ENCODE data around the gene ZAR1. TPM values are rescaled to one million over a fixed set of nuclear protein-coding genes. Genes with fewer than 3 reads are reported as not detected.

ZAR1 gene
- total RNA-seq, 6 experiments from 2014 or later = not detected

- peaks cover 34% of the 10 kb centered on the region for H3K27me3 Mint-ChIP-seq (ENCODE audit: insufficient read depth)
- no peaks in the 10 kb centered on the region for H3K9me3 Mint-ChIP-seq
- H3K27ac Mint-ChIP-seq = no peak overlapping the region
- no peak for DNase-seq
- H3K4me3 Mint-ChIP-seq = no peak overlapping the region
- H3K36me3 Mint-ChIP-seq (ENCODE audit: low read depth) = peaks cover 4% of the 10 kb centered on the region; the same call in 1 of the 2 replicates
- TF ChIP-seq CTCF (IDR thresholded peaks at IDR 0.05) = no peak
- H3K4me1 Mint-ChIP-seq (ENCODE audit: low read depth) = no peaks in the 10 kb centered on the region
Observed at GRCh38 chr4:48491514-48492176, 1.6 kb downstream of the ZAR1 start.

- H3K9me3 Mint-ChIP-seq = no peaks in the 10 kb centered on the region
- H3K27me3 Mint-ChIP-seq (ENCODE audit: insufficient read depth) = peaks cover 21% of the 10 kb centered on the region
- no peak overlapping the region for H3K4me3 Mint-ChIP-seq
- no peaks in the 10 kb centered on the region for H3K4me1 Mint-ChIP-seq (ENCODE audit: low read depth)
- no peak for DNase-seq
- H3K27ac Mint-ChIP-seq = no peak overlapping the region
- H3K36me3 Mint-ChIP-seq (ENCODE audit: low read depth) = peaks cover 4% of the 10 kb centered on the region; the same call in 1 of the 2 replicates
- TF ChIP-seq CTCF (IDR thresholded peaks at IDR 0.05) = no peak
Observed at GRCh38 chr4:48493452-48494100, 3.5 kb downstream of the ZAR1 start.

GRCh38 chr4:48495941-48496340 lies 5.9 kb downstream of the ZAR1 start:
- no peaks in the 10 kb centered on the region for H3K9me3 Mint-ChIP-seq
- TF ChIP-seq CTCF (IDR thresholded peaks at IDR 0.05) = no peak
- no peak overlapping the region for H3K27ac Mint-ChIP-seq
- H3K27me3 Mint-ChIP-seq (ENCODE audit: insufficient read depth) = peaks cover 7% of the 10 kb centered on the region; the same call in 1 of the 2 replicates
- H3K4me1 Mint-ChIP-seq (ENCODE audit: low read depth) = no peaks in the 10 kb centered on the region
- H3K4me3 Mint-ChIP-seq = no peak overlapping the region
- DNase-seq = no peak
- peaks cover 10% of the 10 kb centered on the region for H3K36me3 Mint-ChIP-seq (ENCODE audit: low read depth)

GRCh38 chr4:48498895-48499294 lies 8.8 kb downstream of the ZAR1 start:
- TF ChIP-seq CTCF (IDR thresholded peaks at IDR 0.05) = no peak
- no peaks in the 10 kb centered on the region for H3K9me3 Mint-ChIP-seq
- peaks cover 10% of the 10 kb centered on the region for H3K36me3 Mint-ChIP-seq (ENCODE audit: low read depth)
- 0 out of 2 replicates have a peak, but pooled peaks cover 2% of the 10 kb centered on the region for H3K27me3 Mint-ChIP-seq (ENCODE audit: insufficient read depth)
- no peak overlapping the region for H3K27ac Mint-ChIP-seq
- peaks cover 8% of the 10 kb centered on the region for H3K4me1 Mint-ChIP-seq (ENCODE audit: low read depth)
- DNase-seq = no peak
- H3K4me3 Mint-ChIP-seq = no peak overlapping the region

GRCh38 chr4:48499551-48500066 lies 9.6 kb downstream of the ZAR1 start:
- DNase-seq = no peak
- peaks cover 13% of the 10 kb centered on the region for H3K4me1 Mint-ChIP-seq (ENCODE audit: low read depth)
- H3K4me3 Mint-ChIP-seq = no peak overlapping the region
- no peaks in the 10 kb centered on the region for H3K27me3 Mint-ChIP-seq (ENCODE audit: insufficient read depth)
- no peak for TF ChIP-seq CTCF (IDR thresholded peaks at IDR 0.05)
- no peak overlapping the region for H3K27ac Mint-ChIP-seq
- H3K9me3 Mint-ChIP-seq = no peaks in the 10 kb centered on the region
- H3K36me3 Mint-ChIP-seq (ENCODE audit: low read depth) = peaks cover 10% of the 10 kb centered on the region
